Neural progenitor cell (in vitro differentiated cells): Measurements from ENCODE around the gene KCNAB1.

Experiments used
- EZH2 ChIP-seq: fragments of 200-600 bp; sonication (generic); IDR thresholded peaks from 2 replicates; pipeline ENCODE4 v1.6.1; 2017; ENCODE audit warnings: antibody characterized with exemption, mild to moderate bottlenecking, moderate library complexity
- TF ChIP-seq, protein P1 (sequence below): fragments of 200-600 bp; sonication (generic); IDR thresholded peaks from 2 replicates; pipeline ENCODE4 v1.5.1; 2017; ENCODE audit warnings: antibody characterized with exemption, mild to moderate bottlenecking

DNA sequence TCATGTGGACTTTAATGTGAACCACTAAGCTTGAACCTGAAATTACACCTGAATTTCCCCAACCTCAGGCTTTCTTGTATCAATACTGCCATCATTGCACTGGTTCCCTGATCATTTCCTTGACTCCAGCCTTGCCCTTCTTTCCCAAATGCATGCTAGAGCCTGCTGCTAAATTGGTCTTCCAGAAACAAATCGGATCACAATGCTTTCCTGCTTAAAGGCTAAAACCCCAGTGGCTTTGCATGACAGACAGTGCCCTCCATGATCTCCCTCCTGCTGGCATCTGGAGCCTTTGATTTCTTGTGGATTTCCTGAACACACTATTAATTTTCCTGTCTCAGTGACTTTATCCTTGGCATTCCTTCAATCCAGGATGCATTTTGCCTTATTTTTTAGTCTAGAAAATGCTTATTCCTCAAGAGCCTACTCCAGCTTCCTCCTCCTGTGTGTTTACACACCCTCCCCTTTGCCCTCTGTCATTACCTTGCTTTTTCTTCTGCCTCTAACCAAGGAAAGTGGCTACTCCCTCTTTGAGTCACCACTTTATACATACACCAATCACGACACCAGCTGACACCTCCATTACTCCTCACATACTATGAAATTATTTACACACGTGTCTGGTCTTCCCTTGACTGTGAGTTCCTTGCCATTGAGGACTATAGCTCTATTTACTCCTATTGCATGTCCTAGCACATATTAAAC is 214.6 kb downstream of the KCNAB1 start:
- TF ChIP-seq, protein P1, sequence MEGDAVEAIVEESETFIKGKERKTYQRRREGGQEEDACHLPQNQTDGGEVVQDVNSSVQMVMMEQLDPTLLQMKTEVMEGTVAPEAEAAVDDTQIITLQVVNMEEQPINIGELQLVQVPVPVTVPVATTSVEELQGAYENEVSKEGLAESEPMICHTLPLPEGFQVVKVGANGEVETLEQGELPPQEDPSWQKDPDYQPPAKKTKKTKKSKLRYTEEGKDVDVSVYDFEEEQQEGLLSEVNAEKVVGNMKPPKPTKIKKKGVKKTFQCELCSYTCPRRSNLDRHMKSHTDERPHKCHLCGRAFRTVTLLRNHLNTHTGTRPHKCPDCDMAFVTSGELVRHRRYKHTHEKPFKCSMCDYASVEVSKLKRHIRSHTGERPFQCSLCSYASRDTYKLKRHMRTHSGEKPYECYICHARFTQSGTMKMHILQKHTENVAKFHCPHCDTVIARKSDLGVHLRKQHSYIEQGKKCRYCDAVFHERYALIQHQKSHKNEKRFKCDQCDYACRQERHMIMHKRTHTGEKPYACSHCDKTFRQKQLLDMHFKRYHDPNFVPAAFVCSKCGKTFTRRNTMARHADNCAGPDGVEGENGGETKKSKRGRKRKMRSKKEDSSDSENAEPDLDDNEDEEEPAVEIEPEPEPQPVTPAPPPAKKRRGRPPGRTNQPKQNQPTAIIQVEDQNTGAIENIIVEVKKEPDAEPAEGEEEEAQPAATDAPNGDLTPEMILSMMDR: no peak
- TF ChIP-seq EZH2: no peak
